DMS79 (cell line): ENCODE data around the gene COLEC12.
"Not testable (repeated sequence)": the region's sequence is repeated elsewhere in the genome, so short reads cannot be mapped to it uniquely, and the experiment has no call there.

Experiments used
- DNase-seq: peaks from one replicate; lab custom pipeline; 2025; lab: John Stamatoyannopoulos, UW

Gene COLEC12

DNA sequence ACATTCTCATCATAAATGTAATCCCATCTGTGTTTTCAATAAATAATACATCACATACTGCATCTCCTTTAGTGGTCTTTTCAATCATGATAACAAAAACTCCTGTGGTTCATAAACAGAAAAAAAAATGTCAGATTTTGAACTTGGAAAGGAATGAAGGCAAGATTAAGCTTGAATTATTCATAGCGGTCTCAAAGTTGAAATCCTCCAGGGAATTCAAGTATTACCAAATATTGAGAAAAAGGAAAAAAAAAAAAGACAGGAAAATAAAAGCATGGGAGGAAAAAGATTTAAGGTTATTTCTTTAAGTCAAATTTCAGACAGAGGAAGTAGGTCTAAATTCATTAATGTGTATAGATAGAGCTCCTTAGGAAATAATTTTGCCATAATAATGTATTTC lies 92.1 kb downstream of the COLEC12 start:
- no peak for DNase-seq

DNA sequence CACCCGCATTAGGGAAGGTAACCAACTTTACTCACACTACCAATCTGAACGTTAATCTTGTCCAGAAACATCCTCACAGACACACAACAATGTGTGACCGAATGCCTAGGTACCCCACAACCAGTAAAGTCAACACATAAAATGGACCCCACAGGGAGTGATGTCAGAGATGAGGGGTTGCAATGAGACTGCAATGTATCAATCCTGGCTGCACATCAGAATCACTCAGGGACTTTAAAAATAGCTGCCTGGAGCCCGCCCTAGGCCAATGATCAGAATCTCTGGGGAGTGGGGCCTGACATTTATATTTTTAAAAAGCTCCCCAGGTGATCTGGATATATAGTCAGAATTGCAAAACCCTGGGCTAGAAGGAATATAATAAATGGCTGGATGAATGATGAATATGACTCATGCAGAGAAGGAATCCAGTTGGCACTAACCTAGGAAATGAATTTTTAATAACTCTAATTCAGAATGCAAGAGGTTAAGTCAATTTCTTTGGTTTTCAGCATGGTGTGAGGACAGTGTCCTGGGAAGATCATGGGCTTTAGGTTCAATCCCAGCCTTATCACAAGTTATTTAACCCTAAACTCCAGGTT lies 92.8 kb downstream of the COLEC12 start:
- DNase-seq: no peak

DNA sequence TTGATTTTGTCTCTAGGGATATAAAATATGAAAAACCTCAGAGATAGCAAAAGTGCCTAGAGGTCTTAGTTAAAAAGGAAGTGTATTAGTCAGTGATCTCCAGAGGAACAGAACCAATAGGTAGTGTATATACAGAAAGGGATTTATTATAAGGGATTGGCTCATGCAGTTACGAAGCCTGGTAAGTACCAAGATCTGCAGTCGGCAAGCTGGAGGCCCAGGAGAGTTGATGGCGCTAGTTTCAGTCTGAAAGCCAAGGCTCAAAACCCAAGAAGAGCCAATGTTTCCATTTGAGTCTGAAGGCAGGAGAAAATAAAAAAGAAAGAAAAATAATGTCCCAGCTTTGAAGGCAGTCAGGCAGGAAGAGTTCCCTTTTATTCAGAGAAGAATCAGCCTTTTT lies 93.3 kb downstream of the COLEC12 start:
- no peak for DNase-seq

DNA sequence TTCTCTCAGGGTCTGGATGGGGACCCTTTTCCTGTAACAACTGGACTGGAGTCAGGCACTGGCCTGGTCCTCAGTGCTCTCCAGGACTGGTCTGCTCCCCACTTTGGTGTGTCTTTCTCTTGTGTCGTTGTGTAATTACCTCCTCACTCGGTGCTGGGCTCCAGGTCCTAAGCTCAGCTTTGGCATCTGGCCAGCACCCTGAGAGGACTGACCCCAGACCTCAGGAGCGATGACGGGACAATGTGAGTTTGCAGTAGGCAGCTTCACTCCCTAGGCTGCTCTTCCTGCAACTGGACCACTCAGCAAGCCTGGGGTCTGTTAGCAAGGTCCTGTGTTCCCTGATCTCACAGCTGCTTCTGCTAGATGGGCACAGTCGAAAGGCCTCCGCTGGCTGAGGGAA lies 93.8 kb downstream of the COLEC12 start:
- no peak for DNase-seq

DNA sequence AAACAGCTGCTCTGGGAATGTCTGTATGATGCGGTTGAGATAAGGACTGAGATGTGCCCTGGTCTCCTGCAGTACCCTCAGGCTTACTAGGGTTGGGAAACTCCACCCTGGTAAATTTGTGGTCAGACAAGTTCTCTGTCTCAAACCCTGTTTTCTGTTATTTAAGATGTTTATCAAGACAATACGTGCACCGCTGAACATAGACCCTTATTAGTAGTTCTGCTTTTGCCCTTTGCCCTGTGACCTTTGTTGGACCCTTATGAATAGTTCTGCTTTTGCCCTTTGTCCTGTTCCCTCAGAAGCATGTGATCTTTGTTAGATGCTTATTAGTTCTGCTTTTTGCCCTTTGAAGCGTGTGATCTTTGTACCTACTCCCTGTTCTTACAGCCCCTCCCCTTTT lies 95.5 kb downstream of the COLEC12 start:
- not testable (repeated sequence) for DNase-seq

DNA sequence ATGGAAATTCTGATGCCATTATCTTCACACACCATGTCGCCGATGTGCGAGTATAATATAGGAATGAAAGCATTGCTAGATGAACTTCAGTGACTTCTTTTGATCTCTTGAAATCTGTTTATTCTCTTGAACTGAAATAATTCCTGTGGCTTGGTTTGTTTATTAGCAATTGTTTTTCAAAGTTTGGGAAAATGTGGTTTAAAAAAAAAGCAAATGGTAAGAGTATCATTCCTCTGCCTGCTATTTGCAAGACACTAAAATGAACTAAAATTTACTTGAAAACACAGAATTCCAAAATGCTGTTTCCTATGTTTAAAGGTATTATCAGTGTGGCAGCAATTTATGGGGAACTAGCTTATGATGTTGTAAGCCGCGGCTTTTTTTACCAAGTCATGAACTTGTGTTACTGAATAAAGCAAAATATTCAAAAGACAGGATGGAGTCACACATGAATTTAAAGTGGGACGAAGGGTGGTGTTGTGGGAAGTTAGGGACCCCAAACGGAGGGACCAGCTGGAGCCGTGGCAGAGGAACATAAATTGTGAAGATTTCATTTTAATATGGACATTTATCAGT lies 96.4 kb downstream of the COLEC12 start:
- no peak for DNase-seq

DNA sequence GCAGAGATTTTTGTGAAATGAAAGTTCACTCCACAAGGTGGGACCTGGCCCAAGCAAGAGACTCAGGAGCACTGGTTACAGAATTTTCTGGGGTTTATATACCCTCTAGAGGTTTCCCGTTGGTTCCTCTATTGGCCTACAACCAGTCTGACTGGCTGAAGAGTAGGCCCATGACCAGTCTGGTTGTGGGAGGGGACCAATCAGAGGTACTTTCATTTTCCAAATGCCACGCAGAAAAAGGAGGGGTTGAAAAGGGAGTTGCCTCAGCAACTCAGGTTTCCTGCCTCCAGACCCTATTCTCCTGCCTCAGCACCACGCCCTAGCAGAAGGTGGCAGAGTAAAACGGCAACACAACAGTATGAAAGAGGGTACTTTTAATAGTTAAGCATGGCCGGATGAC lies 98.4 kb downstream of the COLEC12 start:
- no peak for DNase-seq

DNA sequence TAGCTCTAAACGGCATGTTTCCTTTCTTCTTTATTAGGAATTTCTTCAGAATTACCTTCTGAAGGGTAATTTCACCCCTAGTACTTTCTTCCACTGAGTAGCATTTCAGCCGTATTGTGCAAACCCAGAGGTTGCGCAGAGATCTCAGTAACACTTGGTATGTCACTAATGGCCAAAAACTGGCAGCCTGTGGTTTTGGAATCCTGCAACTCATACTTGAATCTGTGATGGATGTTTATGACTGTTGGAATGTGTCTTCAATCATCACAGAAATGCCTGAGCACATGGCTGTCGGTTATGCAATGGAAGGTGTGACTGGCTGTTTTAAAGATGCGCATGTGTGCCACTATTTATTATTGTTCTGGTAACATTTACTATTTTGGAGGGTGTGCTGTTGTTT lies 100.0 kb downstream of the COLEC12 start:
- DNase-seq: no peak

DNA sequence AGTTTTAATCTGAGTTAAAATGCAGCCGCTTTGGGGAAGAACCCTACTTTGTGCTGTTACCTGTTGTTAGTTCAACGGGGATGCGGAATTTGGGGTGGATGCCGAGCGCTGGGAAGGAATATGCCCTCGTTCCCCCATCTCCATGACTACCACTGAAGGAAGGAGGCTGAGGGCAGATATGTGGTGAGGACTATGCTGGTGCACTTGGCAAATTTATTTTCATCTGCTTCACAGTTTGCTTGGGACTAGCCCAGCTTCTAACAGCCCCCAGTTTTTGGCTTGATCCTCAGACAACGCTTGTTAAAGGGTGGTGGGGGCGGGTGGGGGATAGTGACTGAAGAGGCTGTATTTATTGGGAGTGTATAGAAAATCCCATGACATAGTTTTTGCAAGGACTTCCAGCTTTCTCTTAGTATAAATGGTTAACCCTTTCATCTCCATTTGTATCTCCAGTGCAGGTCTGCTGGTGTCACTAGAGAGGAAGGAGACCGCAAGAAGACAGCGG lies 100.8 kb downstream of the COLEC12 start:
- no peak for DNase-seq

DNA sequence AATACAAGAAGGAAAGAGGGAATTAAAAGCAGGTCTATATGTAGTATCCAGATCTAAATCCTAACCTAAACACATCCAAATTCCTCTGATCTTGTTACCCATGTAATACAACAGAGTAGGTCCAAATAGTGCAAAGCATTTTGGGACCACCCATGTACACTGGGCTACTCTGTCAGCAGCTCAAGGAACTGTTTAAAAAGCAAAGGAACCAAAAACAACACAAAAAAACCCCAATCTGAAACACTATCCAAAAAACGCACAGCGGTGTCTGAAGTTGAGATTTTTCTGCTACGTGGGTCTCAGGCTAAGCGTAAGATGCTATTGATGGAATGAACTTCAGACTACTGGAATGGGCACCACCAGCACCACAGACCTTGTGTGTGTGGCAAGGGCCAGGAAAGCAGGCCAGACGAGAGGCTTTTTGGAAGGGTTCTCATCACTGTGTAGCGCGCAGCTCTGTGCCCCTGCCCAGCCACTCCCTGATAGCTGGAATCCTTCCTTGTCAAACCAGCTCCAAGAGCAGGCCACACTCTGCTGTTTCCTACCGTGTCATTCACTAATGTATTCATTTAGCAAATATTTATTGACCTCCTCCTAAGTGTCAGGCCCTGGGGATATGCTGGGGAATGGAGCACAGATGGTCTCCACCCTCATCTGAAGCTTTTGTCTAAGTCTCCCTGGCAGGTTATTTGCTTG lies 101.4 kb downstream of the COLEC12 start:
- DNase-seq: no peak

DNA sequence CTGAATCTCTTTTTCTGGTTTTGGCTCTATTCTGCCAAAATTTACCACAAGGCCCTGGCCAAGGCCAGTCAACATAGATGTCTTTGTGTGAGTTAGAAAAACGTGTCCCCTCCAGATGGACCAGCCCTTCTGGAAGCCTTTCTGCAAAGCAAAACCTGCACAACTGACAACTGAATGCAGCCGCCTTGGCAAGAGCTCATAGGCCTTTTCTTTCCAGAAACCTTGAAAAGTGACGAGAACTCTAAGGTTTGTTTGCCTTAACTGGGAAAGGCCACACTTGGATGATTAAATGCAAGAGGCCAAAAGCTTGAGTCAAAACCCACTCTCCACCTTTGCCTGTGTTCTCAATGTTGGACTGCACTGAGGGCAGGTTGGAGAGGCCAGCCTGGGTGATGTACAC lies 103.9 kb downstream of the COLEC12 start:
- DNase-seq: no peak

DNA sequence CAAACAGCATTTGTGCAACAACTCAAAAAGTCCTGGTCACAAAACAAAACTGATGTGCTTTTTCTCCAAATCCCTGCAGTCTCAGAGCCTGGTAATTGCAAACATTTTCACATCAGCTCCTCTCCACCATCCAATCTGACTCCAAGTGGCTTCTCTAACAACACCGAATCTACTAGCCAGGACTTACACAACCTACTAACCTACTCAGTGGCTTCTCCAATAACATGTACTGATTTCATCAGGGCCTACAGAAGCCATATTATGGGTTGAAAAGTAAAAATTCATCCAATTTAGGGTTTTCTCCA lies 104.3 kb downstream of the COLEC12 start:
- no peak for DNase-seq

DNA sequence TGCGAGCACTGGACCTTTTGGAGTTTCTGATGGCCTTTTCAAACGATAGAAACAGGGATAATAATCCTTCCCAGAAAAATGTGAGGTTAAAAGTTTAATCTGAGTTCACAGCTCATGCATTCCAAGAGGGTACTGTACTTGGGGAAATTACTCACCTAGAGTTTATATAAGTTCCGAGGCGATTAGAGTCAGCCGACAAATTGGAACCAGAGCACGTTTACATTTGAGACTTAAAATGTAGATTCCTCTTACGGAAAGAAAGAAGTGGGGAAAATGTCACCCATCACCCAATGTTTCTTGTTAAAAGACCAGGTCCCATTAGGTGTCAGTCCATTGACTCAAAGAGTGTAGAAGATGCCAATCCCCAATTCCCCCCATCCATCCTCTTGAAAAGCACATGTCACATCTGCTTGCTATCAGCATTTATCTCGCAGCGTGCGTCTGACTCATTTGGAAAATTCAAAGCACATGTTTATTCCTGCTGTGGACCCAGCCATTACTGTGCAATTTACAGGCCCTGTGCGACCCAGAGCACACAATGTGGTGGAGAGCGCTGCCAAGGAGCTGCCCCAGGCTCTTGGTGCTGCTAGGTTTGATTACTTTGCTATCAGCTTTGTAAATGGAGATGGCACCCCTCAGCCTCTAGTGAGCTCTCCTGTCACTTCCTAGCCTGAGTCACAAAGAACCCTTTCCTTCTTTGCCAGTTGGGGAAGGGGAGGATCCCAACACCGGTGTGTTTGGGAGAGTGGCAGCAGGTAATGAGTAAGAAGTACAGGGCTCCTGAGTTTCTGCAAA lies 104.8 kb downstream of the COLEC12 start:
- DNase-seq: no peak

DNA sequence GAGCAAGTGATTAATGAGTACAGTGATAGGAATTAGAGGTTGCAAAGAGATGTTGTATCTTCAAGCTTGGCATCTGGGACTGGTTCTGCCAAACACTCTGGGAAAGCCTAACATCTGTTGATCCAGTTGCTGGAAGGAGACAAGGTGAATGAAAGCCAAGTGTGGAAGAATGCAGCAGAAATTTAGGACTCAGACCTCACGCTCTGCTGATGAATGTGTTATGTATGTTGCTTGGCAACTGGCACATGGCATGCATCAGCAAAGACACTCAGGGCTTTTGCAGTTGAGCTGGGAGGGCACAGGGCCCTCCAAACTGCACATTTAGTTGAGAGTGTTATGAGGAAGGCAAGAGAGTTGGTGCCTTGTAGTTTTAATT lies 105.5 kb downstream of the COLEC12 start:
- no peak for DNase-seq

DNA sequence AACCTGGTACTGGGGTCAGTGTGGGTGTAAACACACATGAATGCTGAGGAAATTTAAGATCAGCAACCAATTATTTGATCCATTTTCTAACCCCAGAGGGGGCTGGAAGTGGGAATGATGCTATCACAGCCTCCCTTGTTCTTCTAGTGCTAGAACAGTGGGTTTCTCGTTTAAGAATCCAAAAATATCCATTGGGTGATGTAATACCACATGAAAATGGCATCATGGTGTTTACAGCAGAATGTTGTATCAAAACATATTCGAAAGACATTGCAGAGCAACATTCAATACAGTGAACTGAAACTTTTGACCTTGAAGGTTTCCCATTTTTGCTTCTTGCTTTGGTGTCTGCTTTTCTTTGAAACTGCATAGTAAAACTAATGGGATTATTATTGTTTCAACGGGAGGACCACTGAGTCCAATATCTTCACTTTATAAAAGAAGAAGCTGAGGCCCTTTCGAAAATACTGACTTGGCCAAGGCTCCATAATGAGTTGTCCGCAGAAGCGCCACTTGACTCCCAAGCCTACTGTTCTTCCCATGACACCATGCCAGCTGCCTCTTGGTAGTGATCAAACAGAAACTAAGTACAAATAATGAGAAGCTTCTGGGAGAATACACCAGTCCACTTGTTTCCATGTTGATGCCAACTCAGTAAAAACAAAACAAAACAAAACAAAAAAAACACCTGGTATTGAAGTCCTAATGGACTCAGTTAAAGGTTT lies 106.1 kb downstream of the COLEC12 start:
- no peak for DNase-seq

DNA sequence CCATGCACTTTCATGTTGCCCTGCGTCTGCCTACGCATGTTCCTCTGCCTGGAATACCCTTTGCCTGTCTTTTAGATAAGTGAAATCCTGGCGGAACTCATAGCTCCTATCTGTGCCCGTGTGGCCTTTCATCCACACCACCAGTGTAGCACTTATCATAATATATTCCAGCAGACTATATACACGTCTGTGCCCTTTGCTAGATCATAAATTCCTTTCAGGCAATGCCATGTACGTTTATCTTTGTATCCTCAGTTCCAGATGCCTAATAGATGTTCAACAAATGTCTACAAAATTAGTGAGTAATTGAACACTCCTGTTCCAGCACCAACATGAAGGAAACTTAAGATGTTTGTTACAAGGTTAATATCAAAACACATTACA lies 106.9 kb downstream of the COLEC12 start:
- DNase-seq: no peak

DNA sequence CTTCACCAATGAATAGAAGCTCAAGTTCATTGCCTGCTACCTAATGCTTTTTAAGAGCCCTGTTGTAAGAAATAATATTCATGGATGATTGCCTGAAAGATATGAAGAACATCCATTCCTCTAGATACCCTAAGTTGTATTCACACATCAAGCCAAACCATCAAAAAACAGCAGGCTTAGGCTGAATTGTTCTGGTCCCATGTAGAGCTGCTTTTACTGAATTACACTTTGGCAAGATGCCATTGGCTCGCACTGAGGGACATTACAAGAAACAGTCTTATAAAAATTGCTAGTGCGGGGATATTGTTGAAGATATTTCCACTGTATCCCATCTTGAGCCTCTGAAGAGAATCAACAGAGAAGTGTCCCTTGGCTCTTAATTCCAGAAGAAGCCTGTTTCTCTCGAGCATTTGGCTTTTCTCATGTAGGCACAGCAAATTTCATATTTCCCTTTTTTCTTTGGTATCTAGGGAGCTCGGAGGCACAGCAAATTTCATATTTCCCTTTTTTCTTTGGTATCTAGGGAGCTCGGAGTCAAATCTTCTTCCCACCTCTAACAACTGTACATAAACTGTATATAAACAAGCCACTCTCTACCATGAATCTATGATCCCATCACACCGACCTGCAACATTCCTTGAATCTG lies 107.5 kb downstream of the COLEC12 start:
- no peak for DNase-seq

DNA sequence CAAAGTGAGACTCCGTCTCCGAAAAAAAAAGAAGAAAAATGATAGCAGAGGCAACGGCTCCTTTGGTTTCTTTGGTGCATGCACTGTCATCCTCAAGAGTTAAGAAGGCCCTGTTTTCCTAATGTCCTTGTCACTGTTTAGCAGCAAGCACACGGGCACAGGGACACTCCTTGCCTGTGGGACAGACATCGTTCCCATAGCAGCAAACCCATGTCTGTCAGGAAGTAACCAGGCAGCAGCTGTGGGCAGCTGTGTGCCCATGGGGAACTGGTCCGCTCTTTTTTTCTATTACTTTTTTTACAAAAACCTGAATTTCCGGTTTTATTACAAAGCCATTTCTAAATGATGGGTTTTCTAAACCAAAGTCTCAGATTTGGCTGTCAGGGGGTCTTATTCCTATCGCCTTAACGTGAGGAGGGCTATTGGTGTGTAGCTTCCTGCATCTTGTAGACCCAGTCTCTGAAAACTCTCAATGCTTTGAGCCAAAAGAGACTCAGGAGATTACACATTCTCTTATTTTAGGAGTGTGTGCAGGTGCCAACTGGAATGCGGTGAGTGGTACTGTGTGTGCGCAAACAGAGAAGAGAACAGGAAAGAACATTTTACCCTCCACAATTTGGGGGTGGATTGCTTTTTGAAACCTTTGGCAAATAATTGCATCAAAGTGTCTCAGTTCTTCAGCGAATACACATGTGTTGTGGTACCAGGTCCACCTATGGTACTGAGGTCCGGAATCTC lies 109.6 kb downstream of the COLEC12 start:
- no peak for DNase-seq

DNA sequence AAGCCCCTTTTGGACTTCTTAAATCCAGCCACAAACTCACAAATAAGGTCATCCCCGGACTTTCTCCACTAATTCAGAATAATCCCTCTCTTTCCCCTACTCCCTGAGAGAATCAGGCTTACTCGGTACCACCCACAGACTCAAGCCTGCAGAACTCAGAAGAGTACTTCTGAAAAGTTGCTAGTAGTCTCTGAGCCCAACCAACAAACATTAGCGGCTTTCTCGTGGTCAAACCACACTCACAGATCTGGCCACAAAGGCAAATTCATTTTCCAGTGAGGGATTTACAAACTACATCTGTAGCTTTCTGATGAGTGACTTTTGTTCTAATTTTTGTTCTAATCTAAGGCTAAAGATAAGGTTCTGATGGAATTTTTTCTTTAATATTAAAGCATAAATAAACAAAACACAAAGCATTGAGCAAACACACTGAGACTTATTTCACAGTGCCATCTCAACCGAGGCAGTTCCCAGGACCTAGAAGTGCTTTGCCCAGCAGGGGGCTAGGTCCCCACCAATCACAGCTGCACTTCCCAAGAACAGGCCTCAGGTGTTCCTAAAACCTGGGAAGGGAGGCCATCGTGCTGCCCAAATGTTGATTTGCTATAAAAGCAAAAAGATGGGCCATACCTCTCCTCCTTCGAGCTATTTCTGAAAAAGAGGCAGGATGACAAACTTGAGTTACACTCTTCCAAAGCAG lies 110.7 kb downstream of the COLEC12 start:
- no peak for DNase-seq

DNA sequence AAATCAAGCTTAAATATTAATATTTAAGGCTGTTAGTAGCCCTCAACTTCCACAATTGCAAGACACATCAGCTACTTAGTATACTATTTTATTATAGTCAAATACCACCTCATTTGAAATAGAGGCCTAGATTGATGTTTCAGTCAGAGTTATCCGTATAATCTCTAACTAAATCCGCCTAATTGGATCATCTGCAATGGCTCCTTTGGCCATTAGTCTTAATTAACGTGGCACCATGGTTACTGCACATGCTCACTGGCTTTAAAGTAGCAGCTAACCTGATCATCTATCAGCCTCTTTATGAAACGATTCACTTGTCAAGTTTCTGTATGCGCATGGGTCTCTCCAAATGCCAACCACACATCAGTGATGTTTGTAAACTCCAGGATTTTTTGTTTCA lies 112.3 kb downstream of the COLEC12 start:
- no peak for DNase-seq

DNA sequence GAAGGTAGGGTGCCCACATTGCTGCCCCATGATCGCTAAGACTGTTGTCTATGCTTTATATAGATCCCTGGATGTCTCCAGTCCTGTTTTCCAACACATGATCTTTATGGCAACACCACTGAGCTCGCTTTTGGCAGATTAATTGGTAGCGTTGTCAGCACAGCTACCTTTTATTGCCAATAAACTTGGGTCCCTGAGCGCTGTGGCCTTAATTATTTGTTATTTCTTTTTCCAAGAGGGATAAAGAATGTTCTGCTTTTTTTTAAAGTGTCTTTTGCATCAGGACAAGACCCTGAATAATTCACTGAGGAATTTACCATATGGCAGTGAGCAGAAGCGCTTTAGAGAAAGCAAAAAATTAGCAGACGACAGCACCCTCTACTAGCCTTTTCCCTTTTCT lies 113.5 kb downstream of the COLEC12 start:
- no peak for DNase-seq
